Activated CD4-positive, alpha-beta T cell treated with anti-CD3 and anti-CD28 coated beads for 48 hours (primary cell): Measurements from ENCODE around the gene OPN1MW.
"Not testable (repeated sequence)": the region's sequence is repeated elsewhere in the genome, so short reads cannot be mapped to it uniquely, and the experiment has no call there.

Experiments
- DNase-seq: peaks from one replicate; pipeline ENCODE4 v3.0.0-alpha.2; 2020

The OPN1MW gene

DNA sequence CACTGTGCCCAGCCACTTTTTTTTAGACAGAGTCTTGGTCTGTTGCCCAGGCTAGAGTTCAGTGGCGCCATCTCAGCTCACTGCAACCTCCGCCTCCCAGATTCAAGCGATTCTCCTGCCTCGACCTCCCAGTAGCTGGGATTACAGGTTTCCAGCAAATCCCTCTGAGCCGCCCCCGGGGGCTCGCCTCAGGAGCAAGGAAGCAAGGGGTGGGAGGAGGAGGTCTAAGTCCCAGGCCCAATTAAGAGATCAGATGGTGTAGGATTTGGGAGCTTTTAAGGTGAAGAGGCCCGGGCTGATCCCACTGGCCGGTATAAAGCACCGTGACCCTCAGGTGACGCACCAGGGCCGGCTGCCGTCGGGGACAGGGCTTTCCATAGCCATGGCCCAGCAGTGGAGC is at the start of gene OPN1MW:
TSS of gene OPN1MW (plus strand) at position 301 of the 400 bp plus-strand sequence. CDS start at position 383, 82 bp downstream.
- DNase-seq: not testable (repeated sequence)

DNA sequence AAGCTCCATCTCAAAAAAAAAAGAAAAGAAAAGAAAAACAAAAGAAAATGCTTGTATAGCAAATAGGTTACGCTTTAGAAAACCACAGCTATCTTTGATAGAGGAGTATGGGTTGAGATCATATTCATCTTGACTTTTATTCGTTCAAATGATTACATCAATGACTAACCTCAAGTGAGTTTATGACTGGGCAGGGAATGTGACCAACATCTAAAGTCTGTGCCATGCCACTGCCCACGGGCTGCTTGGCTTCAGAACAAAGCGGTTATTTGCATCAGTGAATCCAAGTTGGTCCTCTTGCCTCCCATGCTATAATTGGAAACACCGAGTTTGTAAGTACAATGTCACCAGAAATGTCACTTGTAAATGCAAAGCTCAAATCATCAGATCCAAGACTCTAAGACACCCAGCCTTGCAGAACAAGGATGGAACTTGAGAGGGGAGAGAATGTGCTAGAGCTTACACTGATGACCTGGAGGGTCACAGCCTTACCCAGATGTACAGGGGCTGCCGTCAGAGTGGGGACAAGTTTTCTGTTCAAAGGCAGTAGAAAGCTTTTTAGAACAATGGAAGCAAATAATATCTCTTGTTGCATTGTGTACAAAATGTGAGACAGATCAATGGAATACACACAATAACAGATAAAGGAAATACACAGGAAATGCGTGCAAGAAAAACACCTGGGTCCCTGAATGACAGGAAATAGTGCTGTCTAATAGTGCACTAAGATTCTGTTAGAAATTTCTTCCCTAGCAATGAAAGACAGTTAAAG is 46.8 kb upstream of the OPN1MW start:
- DNase-seq: peak; percentile 33

DNA sequence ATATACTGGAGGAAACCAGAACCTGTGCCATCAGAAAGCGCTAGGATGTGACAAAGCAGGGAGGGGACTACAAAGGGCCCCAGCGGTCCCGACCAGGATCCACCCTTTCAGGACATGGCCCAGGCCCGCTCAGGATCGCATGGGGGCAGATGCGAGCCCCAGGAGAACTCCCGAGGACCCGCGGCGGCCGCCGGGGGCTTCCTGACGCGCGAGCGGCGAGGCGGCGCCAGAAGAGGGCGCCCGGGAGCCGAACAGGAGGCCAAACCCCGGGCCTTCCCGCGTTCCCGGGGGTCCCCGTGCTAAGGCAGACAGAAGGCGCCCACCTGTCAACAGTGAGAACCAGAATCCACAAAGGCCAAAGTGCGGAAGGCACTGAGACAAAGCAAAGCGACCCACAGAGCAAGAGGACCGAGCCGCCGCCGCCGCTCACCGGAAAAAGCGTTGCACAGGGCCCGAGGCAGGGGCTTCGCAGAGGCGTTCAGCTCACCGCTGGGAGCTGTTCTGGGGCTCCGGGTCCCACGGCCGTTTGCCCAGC is 45.7 kb upstream of the OPN1MW start:
- DNase-seq: peak; percentile 71

DNA sequence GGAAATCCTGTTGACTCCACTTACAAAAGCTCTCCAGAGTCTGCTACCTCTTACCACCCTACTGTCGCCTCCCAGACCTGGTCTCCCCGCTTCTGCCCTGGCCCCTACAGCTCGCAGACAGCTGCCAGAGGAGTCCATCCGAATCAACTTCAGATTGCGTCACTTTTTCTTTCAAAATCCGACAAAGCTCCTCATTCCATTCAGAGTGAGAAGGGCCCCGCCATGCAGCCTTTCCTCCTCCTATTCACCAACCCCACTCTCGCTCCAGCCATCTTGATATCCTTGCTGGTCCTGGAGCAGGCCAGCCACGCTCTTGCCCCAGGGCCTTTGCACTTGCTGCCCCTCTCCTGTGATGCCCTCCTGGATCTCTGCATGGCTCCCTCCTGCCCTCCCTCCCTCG is 43.5 kb upstream of the OPN1MW start:
- no peak for DNase-seq

DNA sequence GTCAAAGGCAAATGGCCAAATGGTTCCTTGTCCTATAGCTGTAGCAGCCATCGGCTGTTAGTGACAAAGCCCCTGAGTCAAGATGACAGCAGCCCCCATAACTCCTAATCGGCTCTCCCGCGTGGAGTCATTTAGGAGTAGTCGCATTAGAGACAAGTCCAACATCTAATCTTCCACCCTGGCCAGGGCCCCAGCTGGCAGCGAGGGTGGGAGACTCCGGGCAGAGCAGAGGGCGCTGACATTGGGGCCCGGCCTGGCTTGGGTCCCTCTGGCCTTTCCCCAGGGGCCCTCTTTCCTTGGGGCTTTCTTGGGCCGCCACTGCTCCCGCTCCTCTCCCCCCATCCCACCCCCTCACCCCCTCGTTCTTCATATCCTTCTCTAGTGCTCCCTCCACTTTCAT is 42.2 kb upstream of the OPN1MW start:
- DNase-seq: no peak

DNA sequence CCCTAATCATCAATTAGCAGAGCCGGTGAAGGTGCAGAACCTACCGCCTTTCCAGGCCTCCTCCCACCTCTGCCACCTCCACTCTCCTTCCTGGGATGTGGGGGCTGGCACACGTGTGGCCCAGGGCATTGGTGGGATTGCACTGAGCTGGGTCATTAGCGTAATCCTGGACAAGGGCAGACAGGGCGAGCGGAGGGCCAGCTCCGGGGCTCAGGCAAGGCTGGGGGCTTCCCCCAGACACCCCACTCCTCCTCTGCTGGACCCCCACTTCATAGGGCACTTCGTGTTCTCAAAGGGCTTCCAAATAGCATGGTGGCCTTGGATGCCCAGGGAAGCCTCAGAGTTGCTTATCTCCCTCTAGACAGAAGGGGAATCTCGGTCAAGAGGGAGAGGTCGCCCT is 41.7 kb upstream of the OPN1MW start:
- no peak for DNase-seq

DNA sequence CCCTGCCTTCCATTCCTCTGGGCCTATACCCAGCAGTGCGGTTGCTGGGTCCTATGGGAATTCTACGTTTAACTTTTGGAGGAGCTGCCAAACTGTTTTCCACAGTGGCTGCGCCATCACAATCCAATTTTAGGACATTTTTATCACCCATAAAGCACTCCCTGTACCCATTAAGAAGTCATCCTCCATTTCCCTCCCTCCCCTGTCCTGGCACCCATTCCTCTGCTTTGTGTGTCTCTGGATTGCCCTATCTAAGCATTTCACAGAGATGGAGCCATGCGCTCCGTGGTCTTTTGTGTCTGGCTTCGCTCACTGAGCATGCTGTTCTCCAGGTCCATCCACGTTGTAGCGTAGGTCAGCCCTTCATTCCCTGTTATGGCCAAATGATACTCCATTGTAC is 40.0 kb upstream of the OPN1MW start:
- DNase-seq: no peak

DNA sequence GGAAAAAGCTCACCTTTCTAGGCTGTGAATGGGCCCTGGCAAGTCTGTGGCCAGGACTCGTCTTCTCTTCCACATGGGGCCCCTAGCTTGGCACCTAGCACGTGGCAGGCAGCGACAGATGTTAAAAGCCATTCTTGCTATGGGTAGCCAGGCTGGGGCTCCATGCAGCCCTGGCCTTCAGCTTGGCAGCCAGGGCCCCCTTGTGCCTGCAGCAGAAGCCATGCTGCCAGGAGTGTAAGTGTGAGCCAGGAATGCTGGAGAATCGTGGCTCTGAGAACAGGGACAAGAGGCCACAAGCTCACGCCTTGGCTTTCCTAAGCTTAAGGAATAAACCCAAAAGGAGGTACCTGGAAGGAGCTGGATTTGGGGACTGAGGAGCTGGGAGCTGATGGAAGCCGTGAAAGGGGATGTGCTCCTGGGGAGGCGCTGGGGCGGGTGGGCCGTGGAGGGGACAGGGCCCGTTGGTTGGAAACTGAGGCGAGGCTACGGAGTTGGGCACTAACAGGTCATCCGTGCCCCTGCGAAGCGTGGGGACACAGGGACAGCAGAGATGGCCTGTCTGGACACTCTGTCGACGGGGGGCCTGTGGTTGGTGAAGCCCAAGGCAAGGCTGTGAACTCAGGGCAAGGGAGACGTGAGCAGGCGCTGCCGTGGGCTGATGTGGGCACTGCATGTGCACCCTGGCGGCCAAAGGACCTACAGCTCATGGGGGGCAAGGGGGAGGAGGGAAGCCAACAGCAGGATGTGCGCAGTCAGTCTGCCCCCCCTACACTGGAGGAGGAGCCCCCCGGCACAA is 39.2 kb upstream of the OPN1MW start:
- no peak for DNase-seq

DNA sequence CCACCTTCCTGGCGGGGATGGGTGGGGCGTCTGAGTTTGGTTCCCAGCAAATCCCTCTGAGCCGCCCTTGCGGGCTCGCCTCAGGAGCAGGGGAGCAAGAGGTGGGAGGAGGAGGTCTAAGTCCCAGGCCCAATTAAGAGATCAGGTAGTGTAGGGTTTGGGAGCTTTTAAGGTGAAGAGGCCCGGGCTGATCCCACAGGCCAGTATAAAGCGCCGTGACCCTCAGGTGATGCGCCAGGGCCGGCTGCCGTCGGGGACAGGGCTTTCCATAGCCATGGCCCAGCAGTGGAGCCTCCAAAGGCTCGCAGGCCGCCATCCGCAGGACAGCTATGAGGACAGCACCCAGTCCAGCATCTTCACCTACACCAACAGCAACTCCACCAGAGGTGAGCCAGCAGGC is 38.4 kb upstream of the OPN1MW start, which contains the start of gene OPN1LW:
TSS of gene OPN1LW (plus strand) at position 234 of the 400 bp plus-strand sequence. CDS start at position 275, 41 bp downstream.
- DNase-seq: not testable (repeated sequence)

DNA sequence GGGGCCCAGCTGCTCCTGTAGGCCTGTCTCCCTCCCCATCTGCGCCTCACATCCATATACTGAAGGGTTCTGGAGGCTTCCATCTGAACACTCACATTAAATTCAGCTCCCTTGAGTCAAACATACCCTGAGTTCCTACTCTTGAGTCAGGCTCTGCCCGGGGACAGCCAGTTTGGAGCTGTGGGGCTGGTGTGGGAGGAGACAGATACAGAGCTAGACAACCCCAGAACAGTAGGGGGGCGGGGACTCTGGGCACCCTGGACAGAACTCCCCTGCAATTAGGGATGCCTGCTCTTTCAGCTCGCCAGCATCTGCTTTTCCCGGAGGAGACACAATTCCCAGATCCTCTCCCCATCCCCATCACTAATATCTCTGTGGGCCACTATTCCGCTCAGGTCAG is 31.4 kb upstream of the OPN1MW start:
- DNase-seq: not testable (repeated sequence)

DNA sequence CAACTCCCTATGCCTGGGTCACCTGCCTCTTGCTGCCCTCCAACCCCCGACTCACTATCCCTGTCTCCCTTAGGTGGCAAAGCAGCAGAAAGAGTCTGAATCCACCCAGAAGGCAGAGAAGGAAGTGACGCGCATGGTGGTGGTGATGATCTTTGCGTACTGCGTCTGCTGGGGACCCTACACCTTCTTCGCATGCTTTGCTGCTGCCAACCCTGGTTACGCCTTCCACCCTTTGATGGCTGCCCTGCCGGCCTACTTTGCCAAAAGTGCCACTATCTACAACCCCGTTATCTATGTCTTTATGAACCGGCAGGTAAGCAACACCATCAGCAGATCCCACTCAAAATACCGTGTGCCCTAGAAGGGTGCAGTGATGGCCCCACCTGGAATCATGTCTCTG is 26.2 kb upstream of the OPN1MW start:
- not testable (repeated sequence) for DNase-seq

DNA sequence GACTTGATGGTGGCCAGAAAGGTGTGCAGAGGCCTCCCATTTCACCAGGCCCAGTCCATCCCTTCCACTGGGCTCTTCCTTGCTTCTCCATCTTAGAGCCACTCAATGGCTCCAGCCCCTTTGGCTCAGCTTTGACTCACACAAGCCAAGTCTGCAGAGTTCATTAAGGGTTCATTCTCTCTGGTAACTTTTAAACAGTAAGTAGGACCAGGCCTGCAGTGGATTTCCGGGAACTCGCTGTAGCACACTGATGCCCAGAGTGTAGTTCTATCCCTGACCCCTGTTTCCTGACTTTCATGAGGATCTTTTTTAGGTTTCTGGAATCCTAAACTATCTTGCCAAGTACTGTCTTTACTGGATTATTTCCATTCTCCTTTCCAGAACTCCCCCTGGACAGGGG is 25.2 kb upstream of the OPN1MW start:
- not testable (repeated sequence) for DNase-seq

DNA sequence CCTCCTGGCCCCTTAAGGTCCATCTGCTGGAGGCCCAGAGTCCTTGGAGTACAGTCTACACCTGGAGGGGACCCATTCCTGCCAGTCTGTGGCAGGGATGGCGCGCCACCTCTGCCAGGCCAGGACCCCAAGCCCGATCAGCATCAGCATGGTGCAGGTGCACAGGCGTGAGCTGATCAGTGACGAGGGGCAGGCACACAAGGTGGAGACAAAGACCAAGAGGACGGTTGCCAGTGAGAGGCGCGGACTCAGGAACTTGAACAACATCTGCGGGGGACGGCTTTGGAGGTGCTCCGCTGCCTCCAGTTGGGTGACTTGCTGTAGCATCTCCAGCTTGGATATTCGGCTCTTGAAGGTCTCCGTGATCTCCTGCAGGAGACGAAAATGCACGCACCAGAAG is 23.1 kb upstream of the OPN1MW start:
- DNase-seq: not testable (repeated sequence)

DNA sequence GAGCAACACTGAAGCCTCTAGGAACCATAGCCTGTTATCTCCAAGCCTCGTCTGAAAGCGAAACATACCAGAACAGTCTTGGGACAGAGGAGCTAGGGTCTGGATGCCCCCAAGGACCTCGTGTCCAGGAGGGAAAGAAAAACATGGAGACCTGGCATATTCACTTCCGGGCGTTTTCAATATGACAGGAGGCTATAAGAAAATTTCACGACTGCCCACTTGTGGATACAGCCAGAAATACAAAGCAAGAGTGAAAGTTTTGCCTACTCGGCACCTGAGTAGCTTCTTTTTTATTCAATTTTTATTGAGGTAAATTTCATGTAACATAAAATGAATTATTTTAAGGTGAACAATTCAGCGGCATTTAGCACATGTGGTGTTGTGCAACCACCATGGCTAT is 17.5 kb upstream of the OPN1MW start:
- DNase-seq: not testable (repeated sequence)

DNA sequence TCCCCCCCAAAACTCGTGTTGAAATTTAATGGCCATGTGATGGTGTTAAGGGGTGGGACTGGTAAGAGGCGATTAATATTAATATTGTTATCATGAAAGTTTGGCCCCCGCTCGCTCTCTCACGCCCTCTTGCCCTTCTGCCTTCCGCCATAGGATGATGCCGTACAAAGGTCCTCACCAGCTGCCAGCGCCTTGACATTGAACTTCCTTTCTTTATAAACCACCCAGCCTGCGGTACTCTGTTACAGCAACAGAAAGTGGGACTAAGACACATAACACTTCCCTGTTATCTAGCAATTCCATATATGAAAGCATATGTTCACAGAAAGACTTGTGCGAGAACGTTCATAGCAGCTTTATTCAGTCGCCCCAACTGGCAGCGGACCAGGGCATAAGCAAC is 14.0 kb upstream of the OPN1MW start:
- DNase-seq: not testable (repeated sequence)

DNA sequence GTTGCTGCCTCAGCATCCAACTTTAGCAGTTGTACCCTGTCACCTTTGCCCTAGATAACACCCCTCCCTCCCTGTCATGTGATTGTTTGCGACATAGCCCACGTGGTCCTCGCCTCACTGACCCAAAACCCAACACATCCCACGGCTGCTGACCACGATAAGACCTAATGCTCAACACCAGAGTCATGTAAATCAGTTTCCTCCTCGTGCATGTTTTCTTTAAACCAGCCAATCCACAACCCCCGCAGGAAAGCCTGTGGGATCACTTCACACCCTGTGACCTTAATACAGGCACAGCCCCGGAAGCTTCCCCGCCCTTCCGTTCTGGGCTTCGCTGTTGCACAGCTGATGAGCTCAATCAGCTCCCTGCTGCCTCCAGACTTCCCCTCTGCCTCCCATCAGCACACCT is 9.9 kb upstream of the OPN1MW start:
- not testable (repeated sequence) for DNase-seq

DNA sequence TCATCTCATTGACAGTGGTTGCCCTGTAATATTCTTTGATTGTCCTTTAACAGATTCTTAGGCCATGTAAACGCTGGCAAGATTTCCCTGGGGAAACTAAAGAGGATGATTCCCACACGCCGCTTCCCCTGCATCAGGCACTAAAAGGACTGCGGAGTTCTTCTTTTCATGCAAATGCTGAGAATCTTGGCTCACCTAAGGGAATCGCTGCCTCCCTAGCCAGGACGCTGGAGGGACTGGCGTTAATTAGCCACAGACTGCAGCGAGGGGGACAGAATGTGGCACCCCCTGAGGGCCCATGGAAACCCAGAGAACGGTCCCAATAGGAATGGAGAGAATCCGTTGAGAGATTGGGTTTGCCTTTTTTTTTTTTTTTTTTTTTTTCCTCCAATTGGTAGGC is 8.0 kb upstream of the OPN1MW start:
- DNase-seq: not testable (repeated sequence)

DNA sequence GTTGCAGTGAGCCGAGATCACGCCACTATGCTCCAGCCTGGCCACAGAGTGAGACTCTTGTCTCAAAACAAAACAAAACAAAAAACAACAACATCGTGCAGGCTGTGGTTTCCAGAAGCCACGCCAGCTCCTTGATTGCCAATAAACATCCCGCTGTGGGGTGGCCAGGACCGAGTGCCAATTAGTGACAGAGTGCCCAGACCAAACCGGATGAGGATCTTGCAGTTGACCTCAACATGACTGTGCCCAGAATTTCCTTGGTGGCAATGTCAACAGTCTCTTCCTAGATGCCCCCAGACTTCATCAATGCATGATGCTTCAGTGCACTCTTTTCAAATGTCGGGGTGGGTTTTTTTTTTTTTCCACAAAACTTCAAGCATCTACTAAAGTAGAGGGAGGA is 1.4 kb downstream of the OPN1MW start:
- DNase-seq: not testable (repeated sequence)

DNA sequence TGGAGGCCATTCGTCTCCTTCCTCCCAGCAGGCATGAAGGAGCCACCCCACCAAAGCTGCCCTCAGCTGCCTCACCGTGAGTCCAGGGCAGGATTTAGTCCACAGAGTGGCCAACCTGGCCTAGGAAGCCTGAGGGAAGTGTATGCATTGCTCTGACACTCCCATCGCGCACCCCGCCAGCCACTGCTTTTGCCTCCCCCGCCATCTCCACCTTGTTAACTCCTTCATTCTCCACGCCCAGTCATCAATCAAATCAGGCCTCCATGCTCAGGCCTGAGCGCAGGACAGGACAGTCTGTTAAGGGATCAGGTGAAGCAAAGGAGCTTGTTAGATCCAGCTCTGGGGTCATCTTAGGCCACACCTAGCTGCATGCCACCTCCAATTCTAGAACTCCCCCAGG is 10.4 kb downstream of the OPN1MW start:
- DNase-seq: not testable (repeated sequence)

DNA sequence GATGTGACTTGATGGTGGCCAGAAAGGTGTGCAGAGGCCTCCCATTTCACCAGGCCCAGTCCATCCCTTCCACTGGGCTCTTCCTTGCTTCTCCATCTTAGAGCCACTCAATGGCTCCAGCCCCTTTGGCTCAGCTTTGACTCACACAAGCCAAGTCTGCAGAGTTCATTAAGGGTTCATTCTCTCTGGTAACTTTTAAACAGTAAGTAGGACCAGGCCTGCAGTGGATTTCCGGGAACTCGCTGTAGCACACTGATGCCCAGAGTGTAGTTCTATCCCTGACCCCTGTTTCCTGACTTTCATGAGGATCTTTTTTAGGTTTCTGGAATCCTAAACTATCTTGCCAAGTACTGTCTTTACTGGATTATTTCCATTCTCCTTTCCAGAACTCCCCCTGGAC is 11.9 kb downstream of the OPN1MW start:
- DNase-seq: not testable (repeated sequence)

DNA sequence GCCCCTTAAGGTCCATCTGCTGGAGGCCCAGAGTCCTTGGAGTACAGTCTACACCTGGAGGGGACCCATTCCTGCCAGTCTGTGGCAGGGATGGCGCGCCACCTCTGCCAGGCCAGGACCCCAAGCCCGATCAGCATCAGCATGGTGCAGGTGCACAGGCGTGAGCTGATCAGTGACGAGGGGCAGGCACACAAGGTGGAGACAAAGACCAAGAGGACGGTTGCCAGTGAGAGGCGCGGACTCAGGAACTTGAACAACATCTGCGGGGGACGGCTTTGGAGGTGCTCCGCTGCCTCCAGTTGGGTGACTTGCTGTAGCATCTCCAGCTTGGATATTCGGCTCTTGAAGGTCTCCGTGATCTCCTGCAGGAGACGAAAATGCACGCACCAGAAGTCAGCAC is 14.1 kb downstream of the OPN1MW start:
- not testable (repeated sequence) for DNase-seq

DNA sequence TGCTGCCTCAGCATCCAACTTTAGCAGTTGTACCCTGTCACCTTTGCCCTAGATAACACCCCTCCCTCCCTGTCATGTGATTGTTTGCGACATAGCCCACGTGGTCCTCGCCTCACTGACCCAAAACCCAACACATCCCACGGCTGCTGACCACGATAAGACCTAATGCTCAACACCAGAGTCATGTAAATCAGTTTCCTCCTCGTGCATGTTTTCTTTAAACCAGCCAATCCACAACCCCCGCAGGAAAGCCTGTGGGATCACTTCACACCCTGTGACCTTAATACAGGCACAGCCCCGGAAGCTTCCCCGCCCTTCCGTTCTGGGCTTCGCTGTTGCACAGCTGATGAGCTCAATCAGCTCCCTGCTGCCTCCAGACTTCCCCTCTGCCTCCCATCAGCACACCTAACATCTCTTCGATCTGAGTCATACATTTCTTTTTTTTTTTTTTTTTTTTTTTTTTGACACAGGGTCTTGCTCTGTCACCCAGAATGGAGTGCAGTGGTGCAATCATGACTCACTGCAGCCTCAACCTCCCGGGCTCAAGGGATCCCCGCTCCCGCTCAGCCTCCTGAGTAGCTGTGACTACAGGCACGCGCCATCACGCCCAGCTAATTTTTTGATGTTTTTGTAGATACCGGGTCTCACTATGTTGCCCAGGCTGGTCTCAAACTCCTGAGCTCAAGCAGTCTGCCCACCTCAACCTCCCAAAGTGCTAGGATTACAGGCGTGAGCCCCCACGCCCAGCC is 27.4 kb downstream of the OPN1MW start:
- DNase-seq: not testable (repeated sequence)

DNA sequence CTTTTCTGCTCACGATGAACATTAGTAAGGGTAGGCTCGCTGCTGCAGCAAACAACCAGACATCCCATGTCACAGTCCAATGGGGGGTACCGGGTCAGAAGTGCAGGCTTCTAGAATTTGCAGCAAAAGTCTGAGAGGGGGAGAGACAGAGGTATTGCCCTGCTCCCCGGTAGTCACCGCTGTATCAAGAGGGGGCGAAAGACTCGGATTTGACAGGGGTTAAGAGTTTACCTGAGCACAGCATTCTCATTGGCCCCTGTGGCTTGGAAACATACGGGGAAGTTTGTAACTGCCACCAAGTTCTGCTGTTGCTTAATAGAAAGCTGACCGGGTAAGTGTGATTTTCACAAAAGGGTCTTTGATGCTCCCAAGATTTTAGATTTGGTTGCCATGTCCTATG is 28.7 kb downstream of the OPN1MW start:
- DNase-seq: not testable (repeated sequence)
